SKM-1 treated with dmso at 0.1 percent for 144 hours (cell line): Measurements from ENCODE around the gene PROSER2.

ENCODE experiments used
- DNase-seq: peaks from one replicate; lab custom pipeline; 2025; ENCODE audit not compliant: unreplicated experiment; lab: John Stamatoyannopoulos, UW

PROSER2 gene

DNA sequence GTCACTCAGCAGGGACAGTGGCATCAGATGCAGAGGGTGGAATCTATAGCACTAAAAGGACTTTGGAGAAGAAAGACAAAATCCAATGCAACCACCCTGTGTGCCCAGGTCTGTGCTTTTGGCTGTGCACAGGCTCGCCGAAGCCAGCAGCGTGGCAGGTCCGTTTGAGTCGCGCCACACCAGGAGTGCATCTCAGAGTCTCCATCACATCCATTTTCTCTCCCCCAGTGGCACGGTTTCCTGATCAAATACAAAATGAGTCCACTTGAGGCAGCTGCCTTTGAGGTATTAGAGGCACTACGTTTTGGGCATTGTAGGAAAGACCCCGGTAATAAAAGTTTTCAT is 23.4 kb upstream of the PROSER2 start:
- DNase-seq: no peak

DNA sequence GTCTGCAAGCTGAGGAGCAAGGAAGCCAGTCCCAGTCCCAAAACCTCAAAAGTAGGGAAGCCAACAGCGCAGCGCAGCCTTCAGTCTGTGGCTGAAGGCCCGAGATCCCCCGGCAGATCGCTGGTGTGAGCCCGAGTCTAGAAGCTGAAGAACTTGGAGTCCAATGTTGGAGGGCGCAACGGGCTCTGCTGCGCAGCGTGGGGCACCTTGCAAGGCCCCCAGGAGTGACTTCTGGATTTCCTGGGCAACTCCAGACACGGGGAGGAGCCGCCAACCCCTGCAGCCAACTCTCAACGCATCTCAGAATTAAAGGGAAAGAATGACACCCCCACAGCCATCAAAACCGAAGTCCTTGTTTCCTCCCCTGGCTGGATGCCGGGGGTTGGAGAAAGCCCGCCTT is 18.8 kb upstream of the PROSER2 start:
- DNase-seq: no peak

DNA sequence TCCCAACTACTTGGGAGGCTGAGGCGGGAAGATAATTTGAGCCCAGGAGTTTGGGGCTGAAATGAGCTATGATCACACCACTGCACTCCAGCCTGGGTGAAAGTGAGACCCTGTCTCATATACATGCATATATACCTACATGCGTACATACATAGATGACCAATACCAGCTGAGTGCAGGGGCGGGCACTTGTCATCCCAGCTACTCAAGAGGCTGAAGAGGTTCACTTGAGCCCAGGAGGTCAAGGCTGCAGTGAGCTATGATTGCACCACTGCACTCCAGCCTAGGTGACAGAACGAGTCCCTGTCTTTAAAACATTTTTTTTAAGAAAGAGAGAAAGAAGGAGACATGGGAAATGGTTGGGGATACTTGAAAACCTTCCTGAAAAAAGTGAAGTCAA is 17.4 kb upstream of the PROSER2 start:
- no peak for DNase-seq

DNA sequence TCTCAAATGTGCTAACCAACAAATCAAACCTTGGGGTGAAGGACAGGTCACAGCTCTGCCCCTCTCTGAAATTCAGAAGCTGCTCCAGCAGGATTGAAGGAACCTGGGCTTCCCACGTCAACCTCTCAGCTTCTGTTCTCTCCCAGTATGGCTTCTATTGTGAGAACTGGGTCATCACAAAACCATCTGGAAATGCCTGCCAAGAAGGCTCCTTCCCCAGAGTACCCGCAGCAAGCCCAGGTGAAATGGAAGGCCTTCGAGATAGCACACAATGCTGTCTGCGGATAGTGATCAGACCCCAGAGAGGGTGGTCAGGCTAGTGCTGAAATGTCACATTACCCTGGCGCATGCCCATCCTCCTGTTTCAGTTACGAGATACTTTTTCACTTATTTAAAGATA is 16.4 kb upstream of the PROSER2 start:
- DNase-seq: no peak

DNA sequence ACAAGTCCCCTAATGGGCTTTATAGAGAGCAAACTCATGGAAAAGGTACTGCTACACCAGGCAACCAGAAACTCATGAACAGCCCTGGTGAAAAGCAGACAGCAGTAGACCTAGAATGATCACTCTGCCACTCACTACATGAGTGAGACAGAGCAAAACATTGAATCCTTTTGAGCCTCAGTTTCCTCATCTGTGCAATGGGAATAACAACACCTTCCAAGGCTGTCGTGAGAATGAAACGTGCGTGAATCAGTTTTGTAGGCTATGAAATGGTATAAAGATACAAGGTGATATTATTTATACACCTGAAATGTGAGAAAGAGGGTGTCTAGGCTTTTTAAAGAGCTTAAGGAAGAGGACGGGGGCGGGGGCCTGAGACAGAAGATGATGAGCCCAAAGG is 14.3 kb upstream of the PROSER2 start:
- no peak for DNase-seq

DNA sequence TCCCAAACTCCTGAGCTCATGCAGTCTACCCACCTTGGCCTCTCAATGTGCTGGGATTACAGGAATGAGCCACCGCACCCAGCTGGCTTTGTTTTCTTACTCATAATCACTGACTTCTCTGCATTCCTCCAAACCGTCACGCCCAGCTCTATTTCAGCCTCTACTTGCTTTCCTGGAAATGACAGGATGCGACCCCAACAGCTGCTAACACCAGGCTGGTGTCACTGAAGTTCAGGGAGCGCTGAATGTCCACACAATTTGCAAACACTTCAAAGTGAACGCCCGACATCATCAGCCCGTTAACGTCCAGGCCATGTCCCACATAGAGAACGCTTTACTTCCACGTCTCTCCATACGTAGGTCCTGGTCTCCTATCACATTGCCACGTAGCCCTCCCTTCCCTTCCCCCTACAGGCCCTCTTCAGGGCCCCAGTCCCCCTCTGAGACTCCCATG is 12.8 kb upstream of the PROSER2 start:
- DNase-seq: no peak

DNA sequence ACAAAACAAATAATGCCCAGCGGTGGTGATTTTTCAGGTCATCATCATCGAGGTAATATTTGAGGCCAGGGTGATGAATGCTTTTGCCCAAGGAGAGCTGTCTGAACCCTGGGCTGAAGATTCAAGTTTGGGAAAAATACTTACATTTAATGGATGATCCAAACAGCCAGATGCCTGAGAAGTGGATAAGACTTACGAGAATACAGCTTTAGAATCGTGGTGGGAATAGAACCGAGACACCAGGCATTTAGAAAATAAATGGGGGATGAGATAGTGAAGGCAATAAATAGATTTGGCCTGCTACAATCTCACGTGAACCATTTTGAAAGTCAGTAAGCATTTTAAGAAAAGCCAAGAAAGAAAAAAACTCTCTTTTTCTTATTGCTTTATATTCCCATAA is 12.2 kb upstream of the PROSER2 start:
- DNase-seq: no peak

DNA sequence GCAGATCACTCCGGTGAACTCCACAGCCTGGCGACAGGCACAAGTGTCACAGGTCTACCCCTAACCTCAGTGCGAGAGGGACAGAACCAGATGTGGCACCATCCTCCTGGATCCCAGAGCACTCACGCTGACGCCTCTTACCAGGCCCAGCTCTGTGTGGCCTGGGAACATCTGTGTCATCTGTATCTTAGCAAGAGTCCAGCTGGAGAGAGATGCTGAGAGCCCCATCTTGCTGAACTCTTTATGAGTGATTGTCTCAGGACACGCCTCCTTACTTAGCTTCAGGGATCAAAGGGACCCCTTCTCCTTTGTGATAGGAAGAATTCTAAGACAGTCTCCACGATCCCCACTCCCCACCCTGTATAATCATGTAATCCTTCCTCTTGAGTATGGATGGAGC is 10.0 kb upstream of the PROSER2 start:
- no peak for DNase-seq

DNA sequence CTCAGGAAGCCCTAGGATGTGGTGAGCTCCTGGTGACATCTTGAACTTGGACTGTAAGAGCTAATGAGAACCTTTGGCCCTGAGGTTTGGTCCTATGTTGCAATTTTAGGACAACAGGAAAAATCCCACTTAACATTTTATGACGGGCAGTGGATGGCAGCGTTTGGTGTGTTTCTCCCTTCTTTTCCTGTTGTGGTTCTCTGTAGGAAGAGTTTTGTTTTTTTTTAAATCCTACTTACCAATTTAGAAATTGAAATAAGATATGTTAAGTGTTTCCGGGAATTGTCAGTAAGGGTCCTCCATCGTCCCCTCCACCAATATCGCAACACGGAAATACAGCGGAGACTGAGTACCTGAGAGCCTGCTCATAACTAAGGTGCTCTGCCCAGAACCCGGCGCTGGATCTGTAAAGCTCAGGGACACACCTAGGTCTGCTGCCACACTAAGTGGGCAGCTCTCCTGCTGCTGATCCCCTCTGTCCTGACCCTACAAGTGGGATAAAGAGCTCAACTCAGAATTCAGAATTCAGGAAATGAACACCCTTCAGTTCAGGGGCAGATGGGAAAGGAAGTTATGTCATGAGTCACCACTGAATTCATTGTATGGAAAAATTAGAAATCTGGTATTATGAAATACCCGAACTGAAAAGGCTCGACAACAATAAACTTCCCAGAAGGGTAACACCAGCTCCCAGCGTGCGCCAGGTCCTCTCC is 9.1 kb upstream of the PROSER2 start:
- DNase-seq: no peak

DNA sequence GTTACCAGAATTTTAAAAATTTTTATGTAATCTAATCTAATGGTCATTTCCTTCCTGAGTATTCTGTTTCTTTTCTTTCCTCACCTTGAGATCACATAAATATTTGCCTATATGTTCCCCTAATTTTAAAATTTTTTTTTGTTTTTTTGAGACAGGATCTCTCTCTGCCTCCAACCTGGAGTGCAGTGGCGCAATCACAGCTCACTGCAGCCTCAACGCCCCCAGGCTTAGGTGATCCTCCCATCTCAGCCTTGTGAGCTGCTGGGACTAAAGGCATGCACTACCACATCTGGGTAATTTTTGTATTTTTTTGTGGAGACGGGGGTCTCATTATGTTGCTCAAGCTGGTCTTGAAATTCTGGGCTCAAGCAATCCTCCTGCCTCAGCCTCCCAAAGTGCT is 4.1 kb upstream of the PROSER2 start:
- no peak for DNase-seq

DNA sequence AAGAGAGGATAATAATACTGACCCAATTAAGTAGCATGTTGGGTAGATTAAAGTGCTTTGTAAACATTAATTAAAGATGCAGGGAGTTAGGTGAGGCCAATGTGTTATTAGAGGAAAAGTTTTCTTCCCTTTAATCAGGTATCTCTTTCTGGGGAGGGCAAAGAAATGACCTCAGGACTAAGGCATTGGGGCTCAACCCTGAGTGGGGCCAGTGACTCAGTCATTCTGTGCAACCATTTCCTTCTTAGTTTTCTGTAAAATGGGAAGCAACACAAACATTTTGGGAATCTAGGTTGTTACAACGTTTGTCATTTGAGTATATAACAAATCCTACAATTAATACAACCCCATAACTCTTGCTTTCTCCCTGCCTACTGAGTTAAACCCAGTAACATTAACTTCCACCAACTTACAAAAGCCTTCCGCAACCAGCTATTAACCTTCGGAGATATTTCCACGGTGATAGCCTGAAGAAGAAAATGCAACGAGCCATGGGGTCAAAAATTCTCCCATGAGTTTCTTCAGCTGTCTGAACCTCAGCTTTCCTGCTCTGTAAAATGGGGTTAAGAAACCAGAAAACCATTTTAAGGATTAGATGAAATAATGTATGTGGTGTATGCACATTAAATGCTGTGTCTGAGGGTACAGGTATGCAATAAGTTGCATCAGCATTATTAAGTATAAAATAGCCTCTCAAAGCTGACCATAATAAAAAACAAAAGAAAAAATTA is 965 bp upstream of the PROSER2 start:
- no peak for DNase-seq

DNA sequence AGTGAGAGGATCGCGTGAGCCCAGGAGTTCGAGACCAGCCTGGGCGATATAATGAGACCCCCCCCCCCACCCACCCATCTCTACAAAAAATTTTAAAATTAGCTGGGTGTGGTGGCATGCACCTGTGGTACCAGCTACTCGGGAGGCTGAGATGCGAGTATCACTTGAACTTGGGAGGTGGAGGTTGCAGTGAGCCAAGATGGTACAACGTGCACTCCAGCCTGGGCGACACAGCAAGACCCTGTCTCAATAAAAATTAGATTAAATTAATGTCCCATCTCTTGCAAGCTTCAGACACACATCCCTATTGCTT is 391 bp upstream of the PROSER2 start:
- no peak for DNase-seq

DNA sequence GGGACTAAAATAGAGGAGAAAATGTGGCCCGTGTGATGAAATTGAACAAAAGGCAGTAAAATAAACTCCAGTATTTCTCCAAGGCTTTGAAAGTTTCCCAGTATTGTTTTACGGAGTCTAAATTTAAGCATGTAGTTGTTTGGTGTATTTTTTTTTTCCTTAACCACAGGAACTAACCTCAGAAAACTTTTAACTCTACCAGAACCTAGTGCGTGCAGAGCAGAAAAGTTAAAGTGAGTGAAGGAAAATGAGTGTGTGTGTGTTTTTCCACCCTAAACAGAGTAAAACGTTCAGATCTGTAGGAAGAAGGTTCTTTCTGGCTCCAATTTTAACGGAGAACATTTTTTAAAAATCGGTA is 812 bp downstream of the PROSER2 start:
- no peak for DNase-seq

DNA sequence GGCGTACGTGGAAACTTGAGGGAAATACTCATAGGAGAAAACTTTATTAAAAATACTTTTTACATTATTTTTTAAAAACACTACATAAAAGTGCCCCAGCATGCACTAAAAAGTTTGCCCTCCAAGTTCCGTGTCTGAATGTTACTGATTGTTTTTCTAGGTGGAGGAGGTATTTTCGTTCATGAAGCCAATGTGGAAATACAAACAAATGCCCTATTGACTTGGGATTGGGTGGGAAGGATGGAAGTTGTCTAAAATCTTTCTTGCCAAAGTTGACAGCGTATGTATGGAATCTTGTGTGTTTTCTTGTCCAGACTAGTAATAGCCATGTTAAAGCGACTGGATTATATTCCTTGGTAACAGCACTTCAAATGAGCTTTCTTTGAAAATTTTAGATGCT is 1.2 kb downstream of the PROSER2 start:
- no peak for DNase-seq

DNA sequence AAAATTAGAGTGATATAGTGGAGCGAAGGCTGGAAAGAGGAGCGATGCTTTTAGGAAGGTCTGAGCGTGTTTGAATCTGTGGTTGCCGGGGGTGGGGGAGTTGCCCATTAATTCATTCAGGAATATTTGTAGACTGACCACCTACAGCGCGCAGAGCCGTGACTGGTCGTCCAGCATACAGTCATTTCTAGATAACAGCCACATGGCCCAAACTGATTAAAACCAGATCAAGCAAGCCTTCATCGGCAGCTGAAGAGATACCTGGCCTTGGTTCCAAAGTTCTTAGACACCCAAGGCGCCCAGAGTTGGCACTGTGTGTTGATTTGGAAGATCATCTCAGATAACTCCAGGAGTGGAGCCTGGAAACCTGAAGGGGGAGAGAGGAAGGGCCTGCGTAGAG is 1.7 kb downstream of the PROSER2 start:
- DNase-seq: no peak

DNA sequence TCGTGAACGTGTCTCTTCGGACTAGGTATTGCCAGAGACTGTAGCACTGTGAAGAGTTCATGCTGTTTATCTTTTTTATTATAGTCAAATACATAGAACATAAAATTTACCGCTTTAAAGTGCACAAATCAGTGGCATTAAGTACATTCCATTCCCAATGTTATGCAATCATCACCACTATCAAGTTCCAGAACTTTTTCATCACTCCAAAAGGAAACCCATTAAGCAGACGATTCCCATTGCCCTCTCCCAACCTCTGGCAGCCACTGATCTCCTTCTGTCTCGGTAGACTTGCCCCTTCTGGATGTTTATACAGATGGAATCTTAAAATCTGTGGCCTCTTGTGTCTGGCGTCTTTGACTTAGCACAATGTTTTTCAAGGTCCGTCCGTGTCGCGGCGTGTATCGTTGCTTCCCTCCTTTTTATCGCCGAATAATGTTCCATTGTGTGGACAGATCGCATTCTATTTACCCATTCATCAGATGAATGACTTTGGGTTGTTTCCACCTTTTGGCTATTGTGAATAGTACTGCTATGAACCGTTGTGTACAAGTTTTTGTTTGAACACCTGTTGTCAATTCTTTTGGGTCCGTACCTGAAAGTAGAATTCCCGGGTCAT is 2.7 kb downstream of the PROSER2 start:
- no peak for DNase-seq

DNA sequence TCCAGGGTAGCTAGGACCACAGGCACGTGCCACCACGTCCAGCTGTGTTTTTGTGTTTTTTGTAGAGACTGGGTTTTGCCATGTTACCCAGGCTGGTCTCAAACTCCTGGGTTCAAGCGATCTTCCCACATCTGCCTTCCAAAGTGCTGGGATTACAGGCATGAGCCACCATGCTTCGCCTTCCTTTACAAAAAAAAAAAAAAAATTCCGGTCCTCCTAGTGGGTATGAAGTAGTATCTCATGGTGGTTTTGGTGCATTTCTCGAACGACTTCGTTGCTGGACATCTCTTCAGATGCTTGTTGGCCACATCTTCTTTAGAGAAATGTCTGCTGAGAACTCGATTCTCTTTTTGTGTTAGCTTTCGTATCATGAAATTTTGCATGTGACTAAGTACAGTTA is 3.9 kb downstream of the PROSER2 start:
- no peak for DNase-seq

DNA sequence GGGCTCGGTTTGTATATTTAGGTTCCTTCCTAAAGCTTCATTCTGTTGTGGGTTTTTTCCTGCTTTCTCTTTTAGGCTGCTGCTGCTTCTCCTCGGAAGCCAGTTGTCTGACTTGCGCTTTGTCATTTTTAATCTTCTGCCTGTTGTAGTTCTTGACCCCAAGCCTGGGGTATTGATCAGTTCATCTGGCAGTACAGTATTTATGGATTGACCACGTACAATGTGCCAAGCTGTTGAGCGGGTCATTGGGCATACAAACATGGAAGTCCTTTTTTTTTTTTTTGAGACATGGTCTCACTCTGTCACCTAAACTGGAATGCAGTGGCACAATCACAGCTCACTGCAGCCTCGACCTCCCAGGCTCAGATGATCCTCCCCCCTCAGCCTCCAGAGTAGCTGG is 4.3 kb downstream of the PROSER2 start:
- DNase-seq: no peak

DNA sequence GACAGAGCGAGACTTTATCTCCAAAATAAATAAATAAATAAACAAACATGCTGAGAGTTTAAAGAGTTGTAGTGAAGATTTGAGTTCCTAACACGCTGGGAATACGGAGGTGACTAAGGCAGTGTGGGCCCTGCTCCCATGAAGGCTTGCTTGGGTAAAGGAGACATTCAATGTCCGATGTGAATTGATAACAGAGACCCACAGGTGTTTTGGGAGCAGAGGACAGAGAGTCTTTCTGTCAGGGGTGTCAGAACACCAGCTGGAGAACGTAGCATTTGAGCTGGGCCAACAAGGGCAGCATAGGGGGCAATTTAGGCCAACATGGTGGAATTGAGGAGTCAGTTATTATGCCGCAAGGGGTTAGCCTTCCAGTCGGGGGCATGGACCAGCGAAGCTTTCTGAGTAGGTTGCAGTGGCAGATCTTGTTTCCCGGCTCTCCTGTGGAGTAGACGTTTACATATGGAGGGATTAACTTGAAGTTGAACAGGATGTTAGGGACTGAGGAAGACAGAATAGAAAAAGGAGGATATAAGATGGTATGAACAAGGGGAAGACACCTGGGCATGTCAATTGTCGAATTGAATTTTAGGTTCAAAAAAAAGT is 5.6 kb downstream of the PROSER2 start:
- no peak for DNase-seq

DNA sequence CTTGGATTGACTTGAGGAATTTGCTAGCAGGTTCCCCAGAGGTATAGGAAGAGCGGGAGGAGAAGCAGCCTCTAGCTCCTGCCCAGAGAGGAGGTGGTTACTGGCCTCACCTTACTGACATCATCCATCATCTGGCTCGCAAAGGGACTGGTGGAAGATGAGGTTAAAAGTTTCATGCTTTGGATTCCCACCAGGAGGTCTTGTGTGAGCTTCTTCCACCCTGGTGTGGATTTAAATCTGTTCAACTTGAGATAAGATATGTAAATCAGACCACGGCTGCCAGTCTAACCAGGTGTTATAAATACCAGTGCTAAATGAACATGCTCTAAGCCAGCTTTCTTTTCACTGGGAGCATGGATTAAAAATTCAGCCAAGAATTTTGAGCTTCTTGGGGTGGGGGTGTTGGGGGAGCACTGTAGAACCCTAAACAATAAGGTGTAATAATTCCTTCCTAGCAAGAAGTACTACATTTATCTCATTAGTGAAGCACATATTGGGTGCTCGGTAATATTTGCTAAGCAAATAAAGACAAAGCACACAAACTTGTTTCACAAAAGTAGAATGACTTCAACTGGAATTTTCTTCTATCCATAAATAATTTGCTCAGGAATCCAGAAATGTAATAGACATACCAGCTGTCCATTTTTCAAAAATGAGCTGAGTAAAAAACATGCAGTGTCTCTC is 7.8 kb downstream of the PROSER2 start:
- no peak for DNase-seq

DNA sequence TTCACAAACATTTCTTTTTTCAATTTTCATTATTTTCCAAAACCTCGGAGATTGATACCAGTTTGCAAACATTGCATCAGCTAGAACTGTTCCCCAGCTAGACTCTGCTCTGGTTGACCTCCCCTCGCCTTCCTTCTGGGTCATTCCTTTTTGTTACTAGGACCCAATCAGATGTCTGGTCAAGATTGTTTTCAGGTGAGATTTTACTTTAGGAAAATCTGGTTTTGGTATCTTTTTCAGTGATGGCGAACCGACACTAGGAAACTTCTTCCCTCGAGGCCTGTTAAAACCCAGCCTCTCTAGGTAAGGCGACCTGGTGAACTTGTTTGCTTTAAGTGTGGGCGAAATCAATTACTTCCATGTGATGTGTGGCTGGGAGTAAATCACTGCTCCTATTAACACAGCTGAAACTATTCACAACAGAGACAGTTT is 8.4 kb downstream of the PROSER2 start:
- no peak for DNase-seq

DNA sequence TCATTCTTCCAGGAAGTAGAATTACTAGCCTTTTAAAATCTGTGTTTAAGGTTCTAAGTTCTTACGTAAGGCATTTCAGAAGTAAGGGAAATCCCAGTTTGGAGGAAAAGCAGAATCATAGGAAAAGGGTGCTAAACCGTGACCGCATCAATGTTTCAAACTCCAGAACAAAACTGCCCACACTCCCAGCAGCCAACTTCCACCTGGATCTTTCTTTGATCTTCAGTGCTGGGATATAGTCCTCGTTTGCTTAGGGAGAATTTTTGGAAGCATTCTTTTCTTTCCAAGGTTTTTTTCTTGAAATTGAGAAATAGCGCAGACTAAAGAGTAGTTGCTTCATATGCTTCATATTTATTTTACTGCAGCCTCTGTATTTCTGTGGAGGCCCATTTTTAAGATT is 8.9 kb downstream of the PROSER2 start:
- DNase-seq: no peak
